ENCODE measurements around the gene PRR35.

Gene PRR35

GRCh38 chr16:578870-579405, 18.7 kb downstream of the PRR35 start:
- peak; percentile 86 for DNase-seq
- Histone ChIP-seq H3K4me3 (ENCODE audit: low read depth, low read length) (no peak overlapping the region), H3K27me3 (ENCODE audit: insufficient read depth, low read depth, severe bottlenecking) (no peaks in the 10 kb centered on the region), H3K9me3 (ENCODE audit: severe bottlenecking) (no peaks in the 10 kb centered on the region), H3K36me3 (peaks cover 19% of the 10 kb centered on the region), H3K27ac (no peak overlapping the region)
- TF ChIP-seq CTCF (IDR thresholded peaks at IDR 0.05; ENCODE audit: low read depth, low read length), result peak; percentile 97

- no peaks in the 10 kb centered on the region for H3K27me3 ChIP-seq (ENCODE audit: insufficient read depth, low read depth, severe bottlenecking)
- no peaks in the 10 kb centered on the region for H3K9me3 ChIP-seq (ENCODE audit: severe bottlenecking)
- no peak overlapping the region for H3K27ac ChIP-seq
- H3K36me3 ChIP-seq, result peaks cover 5% of the 10 kb centered on the region
- TF ChIP-seq CTCF (IDR thresholded peaks at IDR 0.05; ENCODE audit: low read depth, low read length), result no peak
- DNase-seq, result no peak
- no peak overlapping the region for H3K4me3 ChIP-seq (ENCODE audit: low read depth, low read length)
These were observed 20.1 kb downstream of the PRR35 start for GRCh38 chr16:580141-580945.

- DNase-seq, result no peak
- Histone ChIP-seq H3K27ac (no peak overlapping the region), H3K9me3 (ENCODE audit: severe bottlenecking) (no peaks in the 10 kb centered on the region), H3K27me3 (ENCODE audit: insufficient read depth, low read depth, severe bottlenecking) (no peaks in the 10 kb centered on the region), H3K36me3 (peaks cover 3% of the 10 kb centered on the region), H3K4me3 (ENCODE audit: low read depth, low read length) (no peak overlapping the region)
- TF ChIP-seq CTCF (IDR thresholded peaks at IDR 0.05; ENCODE audit: low read depth, low read length), result no peak
These were observed 20.8 kb downstream of the PRR35 start for GRCh38 chr16:580946-581498.

- Histone ChIP-seq H3K27ac (no peak overlapping the region), H3K4me3 (ENCODE audit: low read depth, low read length) (no peak overlapping the region), H3K36me3 (peaks cover 3% of the 10 kb centered on the region), H3K27me3 (ENCODE audit: insufficient read depth, low read depth, severe bottlenecking) (no peaks in the 10 kb centered on the region), H3K9me3 (ENCODE audit: severe bottlenecking) (no peaks in the 10 kb centered on the region)
- TF ChIP-seq CTCF (IDR thresholded peaks at IDR 0.05; ENCODE audit: low read depth, low read length), result no peak
- no peak for DNase-seq
These were observed 22.0 kb downstream of the PRR35 start for GRCh38 chr16:582218-582613.

GRCh38 chr16:582614-583331, 22.6 kb downstream of the PRR35 start:
- H3K27ac ChIP-seq, result no peak overlapping the region
- no peaks in the 10 kb centered on the region for H3K27me3 ChIP-seq (ENCODE audit: insufficient read depth, low read depth, severe bottlenecking)
- no peak overlapping the region for H3K4me3 ChIP-seq (ENCODE audit: low read depth, low read length)
- H3K9me3 ChIP-seq (ENCODE audit: severe bottlenecking), result no peaks in the 10 kb centered on the region
- TF ChIP-seq CTCF (IDR thresholded peaks at IDR 0.05; ENCODE audit: low read depth, low read length), result no peak
- peaks cover 3% of the 10 kb centered on the region for H3K36me3 ChIP-seq
- no peak for DNase-seq
